Measurements from ENCODE around the gene NUBPL. TPM values are rescaled to one million over a fixed set of nuclear protein-coding genes. Genes with fewer than 3 reads are reported as not detected.
"Not testable (repeated sequence)": the region's sequence is repeated elsewhere in the genome, so short reads cannot be mapped to it uniquely, and the experiment has no call there.

The NUBPL gene
- total RNA-seq, 3 donors from 2014 or later: 12.0 to 14.2 (median 12.1) TPM

DNA sequence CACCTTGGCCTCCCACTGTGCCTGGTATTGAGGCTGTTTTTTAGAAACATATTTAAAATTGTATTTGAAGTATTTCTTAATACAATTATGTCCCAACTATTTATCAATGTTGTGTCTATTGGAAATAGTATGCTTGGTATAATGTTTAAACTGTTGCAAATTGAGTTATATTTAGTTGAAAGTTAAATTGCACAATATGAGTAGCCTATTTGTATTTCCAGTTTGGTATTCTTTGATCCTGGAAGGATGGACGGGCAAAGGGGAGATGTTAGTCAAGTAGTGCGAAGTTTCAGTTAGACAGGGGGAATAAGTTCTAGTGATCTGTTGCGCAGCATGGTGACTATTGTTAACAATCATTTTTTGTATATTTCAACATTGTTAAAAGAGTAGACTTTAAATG lies 111.5 kb downstream of the NUBPL start:
- peaks cover 27% of the 10 kb centered on the region for H3K9me3 Mint-ChIP-seq
- DNase-seq: no peak
- H3K36me3 Mint-ChIP-seq (ENCODE audit: insufficient read depth): peaks cover 28% of the 10 kb centered on the region
- H3K27me3 Mint-ChIP-seq (ENCODE audit: low read depth): no peaks in the 10 kb centered on the region
- no peak for ATAC-seq
- no peak overlapping the region for H3K4me3 Mint-ChIP-seq
- H3K4me1 Mint-ChIP-seq (ENCODE audit: low read depth): no peaks in the 10 kb centered on the region

DNA sequence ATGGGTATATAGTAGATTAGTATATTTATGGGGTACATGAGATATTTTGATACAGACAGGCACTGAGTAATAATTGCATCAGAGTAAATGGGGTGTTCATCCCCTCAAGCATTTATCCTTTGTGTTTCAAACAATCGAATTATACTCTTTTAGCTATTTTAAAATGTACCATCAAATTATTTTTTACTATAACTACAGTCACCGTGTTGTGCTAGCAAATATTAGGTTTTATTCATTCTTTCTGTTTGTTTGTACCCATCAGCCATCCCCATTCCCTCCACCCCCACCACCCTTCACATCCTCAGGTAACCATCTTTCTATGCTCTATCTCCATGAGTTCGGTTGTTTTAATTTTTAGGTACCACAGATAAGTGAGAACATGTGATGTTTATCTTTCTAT lies 115.8 kb downstream of the NUBPL start:
- Mint-ChIP-seq H3K4me1 (ENCODE audit: low read depth) (no peaks in the 10 kb centered on the region), H3K36me3 (ENCODE audit: insufficient read depth) (peaks cover 24% of the 10 kb centered on the region), H3K27me3 (ENCODE audit: low read depth) (no peaks in the 10 kb centered on the region), H3K4me3 (no peak overlapping the region), H3K9me3 (peaks cover 6% of the 10 kb centered on the region)
- no peak for DNase-seq
- no peak for ATAC-seq

- Mint-ChIP-seq H3K9me3 (peaks cover 11% of the 10 kb centered on the region), H3K4me3 (no peak overlapping the region), H3K27me3 (ENCODE audit: low read depth) (no peaks in the 10 kb centered on the region), H3K4me1 (ENCODE audit: low read depth) (no peaks in the 10 kb centered on the region), H3K36me3 (ENCODE audit: insufficient read depth) (peaks cover 25% of the 10 kb centered on the region)
- ATAC-seq: no peak
- DNase-seq: no peak
Observed at GRCh38 chr14:31677630-31678029, 116.4 kb downstream of the NUBPL start.

GRCh38 chr14:31678421-31679249 lies 117.4 kb downstream of the NUBPL start:
- Mint-ChIP-seq H3K36me3 (ENCODE audit: insufficient read depth) (peaks cover 27% of the 10 kb centered on the region), H3K4me3 (no peak overlapping the region), H3K27me3 (ENCODE audit: low read depth) (no peaks in the 10 kb centered on the region), H3K4me1 (ENCODE audit: low read depth) (no peaks in the 10 kb centered on the region), H3K9me3 (peaks cover 9% of the 10 kb centered on the region)
- ATAC-seq (no peak), DNase-seq (no peak)

- H3K4me3 Mint-ChIP-seq: no peak overlapping the region
- H3K27me3 Mint-ChIP-seq (ENCODE audit: low read depth): no peaks in the 10 kb centered on the region
- no peaks in the 10 kb centered on the region for H3K4me1 Mint-ChIP-seq (ENCODE audit: low read depth)
- no peak for ATAC-seq
- peaks cover 44% of the 10 kb centered on the region for H3K36me3 Mint-ChIP-seq (ENCODE audit: insufficient read depth)
- no peak for DNase-seq
- H3K9me3 Mint-ChIP-seq: peaks cover 9% of the 10 kb centered on the region
Observed at GRCh38 chr14:31682768-31683167, 121.6 kb downstream of the NUBPL start.

- H3K9me3 Mint-ChIP-seq: peaks cover 5% of the 10 kb centered on the region
- DNase-seq (no peak), ATAC-seq (no peak)
- no peak overlapping the region for H3K4me3 Mint-ChIP-seq
- peaks cover 42% of the 10 kb centered on the region for H3K36me3 Mint-ChIP-seq (ENCODE audit: insufficient read depth)
- no peaks in the 10 kb centered on the region for H3K27me3 Mint-ChIP-seq (ENCODE audit: low read depth)
- H3K4me1 Mint-ChIP-seq (ENCODE audit: low read depth): no peaks in the 10 kb centered on the region
Observed at GRCh38 chr14:31687726-31688125, 126.5 kb downstream of the NUBPL start.

- DNase-seq (no peak), ATAC-seq (no peak)
- Mint-ChIP-seq H3K36me3 (ENCODE audit: insufficient read depth) (peaks cover 30% of the 10 kb centered on the region), H3K4me1 (ENCODE audit: low read depth) (no peaks in the 10 kb centered on the region), H3K9me3 (peaks cover 3% of the 10 kb centered on the region), H3K27me3 (ENCODE audit: low read depth) (no peaks in the 10 kb centered on the region), H3K4me3 (no peak overlapping the region)
Observed at GRCh38 chr14:31690056-31690455, 128.9 kb downstream of the NUBPL start.

- Mint-ChIP-seq H3K27me3 (ENCODE audit: low read depth) (no peaks in the 10 kb centered on the region), H3K9me3 (peaks cover 3% of the 10 kb centered on the region), H3K4me3 (no peak overlapping the region), H3K4me1 (ENCODE audit: low read depth) (no peaks in the 10 kb centered on the region), H3K36me3 (ENCODE audit: insufficient read depth) (peaks cover 31% of the 10 kb centered on the region)
- DNase-seq (no peak), ATAC-seq (no peak)
Observed at GRCh38 chr14:31692376-31692781, 131.2 kb downstream of the NUBPL start.

DNA sequence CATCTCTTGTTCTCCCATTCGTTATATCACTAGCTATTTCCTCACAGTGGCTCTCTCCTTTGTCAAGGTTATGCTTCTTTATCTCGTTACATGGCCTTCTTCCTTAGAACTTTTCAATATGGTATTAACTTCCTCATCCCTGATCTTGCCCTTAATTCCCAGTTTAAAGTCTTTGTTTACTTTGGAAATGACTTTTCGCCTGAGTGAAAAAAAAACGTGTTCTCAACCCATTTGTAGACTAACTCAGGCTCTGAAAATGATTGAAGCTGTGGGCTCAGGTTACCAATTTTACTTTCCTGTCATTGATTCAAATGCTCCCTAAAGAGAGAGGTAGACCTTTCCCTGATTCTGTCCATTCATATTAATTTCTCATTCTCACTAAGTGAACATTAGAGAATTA lies 135.2 kb downstream of the NUBPL start:
- H3K9me3 Mint-ChIP-seq: peaks cover 5% of the 10 kb centered on the region
- ATAC-seq (no peak), DNase-seq (no peak)
- H3K4me1 Mint-ChIP-seq (ENCODE audit: low read depth): no peaks in the 10 kb centered on the region
- no peaks in the 10 kb centered on the region for H3K27me3 Mint-ChIP-seq (ENCODE audit: low read depth)
- peaks cover 18% of the 10 kb centered on the region for H3K36me3 Mint-ChIP-seq (ENCODE audit: insufficient read depth)
- H3K4me3 Mint-ChIP-seq: no peak overlapping the region

GRCh38 chr14:31699809-31700208 lies 138.6 kb downstream of the NUBPL start:
- no peaks in the 10 kb centered on the region for H3K4me1 Mint-ChIP-seq (ENCODE audit: low read depth)
- no peak overlapping the region for H3K4me3 Mint-ChIP-seq
- no peak for DNase-seq
- H3K9me3 Mint-ChIP-seq: peaks cover 24% of the 10 kb centered on the region
- peaks cover 44% of the 10 kb centered on the region for H3K36me3 Mint-ChIP-seq (ENCODE audit: insufficient read depth)
- no peak for ATAC-seq
- no peaks in the 10 kb centered on the region for H3K27me3 Mint-ChIP-seq (ENCODE audit: low read depth)

DNA sequence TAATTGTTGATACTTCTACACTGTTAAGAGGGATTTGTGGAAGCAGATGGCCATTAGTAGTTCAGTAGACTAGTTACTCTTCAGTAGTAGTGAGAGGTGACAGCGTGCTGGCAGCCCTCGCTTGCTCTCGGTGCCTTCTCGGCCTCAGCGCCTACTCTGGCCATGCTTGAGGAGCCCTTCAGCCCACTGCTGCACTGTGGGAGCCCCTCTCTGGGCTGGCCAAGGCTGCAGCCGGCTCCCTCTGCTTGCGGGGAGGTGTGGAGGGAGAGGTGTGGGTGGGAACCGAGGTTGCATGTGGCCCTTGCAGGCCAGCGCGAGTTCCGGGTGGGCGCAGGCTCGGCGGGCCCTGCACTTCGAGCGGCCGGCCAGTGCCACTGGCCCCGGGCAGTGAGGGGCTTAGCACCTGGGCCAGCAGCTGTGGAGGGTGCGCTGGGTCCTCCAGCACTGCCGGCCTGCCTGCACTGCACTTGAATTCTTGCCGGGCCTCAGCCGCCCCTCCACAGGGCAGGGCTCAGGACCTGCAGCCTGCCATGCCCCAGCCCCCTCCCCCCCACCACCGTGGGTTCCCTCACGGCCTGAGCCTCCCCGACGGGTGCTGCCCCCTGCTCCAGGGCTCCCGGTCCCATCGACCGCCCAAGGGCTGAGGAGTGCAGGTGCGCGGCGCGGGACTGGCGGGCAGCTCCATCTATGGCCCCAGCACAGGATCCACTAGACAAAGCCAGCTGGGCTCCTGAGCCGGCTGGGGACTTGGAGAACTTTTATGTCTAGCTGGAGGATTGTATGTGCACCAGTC lies 139.3 kb downstream of the NUBPL start:
- peaks cover 26% of the 10 kb centered on the region for H3K9me3 Mint-ChIP-seq
- ATAC-seq (no peak), DNase-seq (no peak)
- H3K4me1 Mint-ChIP-seq (ENCODE audit: low read depth): no peaks in the 10 kb centered on the region
- no peaks in the 10 kb centered on the region for H3K27me3 Mint-ChIP-seq (ENCODE audit: low read depth)
- no peak overlapping the region for H3K4me3 Mint-ChIP-seq
- peaks cover 46% of the 10 kb centered on the region for H3K36me3 Mint-ChIP-seq (ENCODE audit: insufficient read depth)

DNA sequence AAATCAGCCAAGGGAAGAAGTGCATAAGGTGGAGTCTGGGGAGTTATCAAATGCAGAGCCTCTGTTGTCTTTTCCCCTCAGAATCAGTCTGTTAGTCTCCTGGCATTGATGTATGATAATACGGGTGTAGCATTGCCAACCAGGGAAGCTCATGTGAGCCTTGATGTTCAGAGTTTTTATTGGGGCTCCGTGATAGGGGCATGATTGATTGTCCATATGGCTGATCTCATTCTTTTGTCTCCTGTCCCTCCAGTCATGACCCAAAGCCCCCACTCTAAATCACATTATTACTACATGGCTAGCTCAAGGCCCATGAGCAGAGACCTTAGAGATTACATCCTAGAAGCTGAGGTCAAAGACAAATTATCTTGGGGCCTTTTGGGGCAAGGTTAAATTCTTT lies 140.9 kb downstream of the NUBPL start:
- H3K36me3 Mint-ChIP-seq (ENCODE audit: insufficient read depth): peaks cover 45% of the 10 kb centered on the region
- peaks cover 27% of the 10 kb centered on the region for H3K9me3 Mint-ChIP-seq
- no peaks in the 10 kb centered on the region for H3K4me1 Mint-ChIP-seq (ENCODE audit: low read depth)
- H3K4me3 Mint-ChIP-seq: no peak overlapping the region
- no peaks in the 10 kb centered on the region for H3K27me3 Mint-ChIP-seq (ENCODE audit: low read depth)
- no peak for DNase-seq
- ATAC-seq: no peak

- Mint-ChIP-seq H3K27me3 (ENCODE audit: low read depth) (no peaks in the 10 kb centered on the region), H3K4me1 (ENCODE audit: low read depth) (no peaks in the 10 kb centered on the region), H3K4me3 (no peak overlapping the region), H3K36me3 (ENCODE audit: insufficient read depth) (peaks cover 44% of the 10 kb centered on the region), H3K9me3 (peaks cover 31% of the 10 kb centered on the region)
- ATAC-seq: no peak
- DNase-seq: no peak
Observed at GRCh38 chr14:31703056-31703455, 141.9 kb downstream of the NUBPL start.

- ATAC-seq (no peak), DNase-seq (no peak)
- H3K4me1 Mint-ChIP-seq (ENCODE audit: low read depth): no peaks in the 10 kb centered on the region
- H3K27me3 Mint-ChIP-seq (ENCODE audit: low read depth): no peaks in the 10 kb centered on the region
- H3K36me3 Mint-ChIP-seq (ENCODE audit: insufficient read depth): peaks cover 62% of the 10 kb centered on the region
- H3K9me3 Mint-ChIP-seq: peaks cover 42% of the 10 kb centered on the region
- H3K4me3 Mint-ChIP-seq: no peak overlapping the region
Observed at GRCh38 chr14:31705731-31706130, 144.5 kb downstream of the NUBPL start.

DNA sequence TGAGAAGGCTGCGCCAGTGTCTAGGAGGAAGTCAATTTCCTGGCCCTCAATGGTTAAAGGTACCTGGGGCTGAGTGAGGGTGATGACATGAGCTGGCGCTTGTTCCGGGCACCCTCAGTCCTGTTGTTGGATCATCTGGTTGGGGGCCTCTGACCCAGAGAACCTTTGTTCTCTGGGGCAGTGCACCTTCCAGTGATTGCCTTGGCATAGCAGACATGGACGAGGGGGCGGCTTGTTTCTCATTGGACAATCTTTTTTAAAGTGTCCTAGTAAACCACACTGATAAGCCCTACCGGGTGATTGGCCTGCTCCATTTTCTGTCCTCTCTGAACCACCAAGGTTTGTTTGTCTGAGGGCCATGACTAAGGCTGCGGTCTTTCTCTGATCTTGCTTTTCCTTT lies 147.5 kb downstream of the NUBPL start:
- H3K4me3 Mint-ChIP-seq: not testable (repeated sequence)

More for the DNA sequence above, 147.5 kb downstream of the NUBPL start:
- peaks cover 64% of the 10 kb centered on the region for H3K36me3 Mint-ChIP-seq (ENCODE audit: insufficient read depth)
- H3K27me3 Mint-ChIP-seq (ENCODE audit: low read depth); ATAC-seq; H3K4me1 Mint-ChIP-seq (ENCODE audit: low read depth); DNase-seq: not testable (repeated sequence)
- H3K9me3 Mint-ChIP-seq: peaks cover 21% of the 10 kb centered on the region
